ENCODE data around the gene ZDHHC16. TPM values are rescaled to one million over a fixed set of nuclear protein-coding genes. Genes with fewer than 3 reads are reported as not detected.

ZDHHC16 gene
- total RNA-seq, 6 donors from 2014 or later, result 40.0 to 84.7 (median 60.1) TPM

DNA sequence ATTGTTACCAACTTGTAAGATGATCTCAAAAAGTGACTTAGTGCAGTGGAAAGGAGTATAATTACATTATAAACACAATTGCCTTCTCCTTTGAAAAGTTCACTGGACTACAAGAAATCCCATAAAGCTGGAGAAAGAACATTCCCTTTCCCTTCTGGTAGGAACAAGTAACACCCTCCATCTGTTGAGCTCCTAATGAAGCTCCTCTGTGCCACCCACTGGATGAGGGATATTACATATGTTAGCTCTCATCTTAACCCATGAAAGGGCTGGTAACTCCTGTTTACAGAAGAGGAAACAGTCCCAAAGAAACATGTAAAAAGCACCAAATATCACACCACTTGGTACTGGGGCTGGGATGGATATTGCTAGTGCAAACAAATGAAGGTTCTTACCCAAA lies 11.9 kb upstream of the ZDHHC16 start:
- TF ChIP-seq POLR2AphosphoS5 (IDR thresholded peaks at IDR 0.05) (no peak), POLR2A (IDR thresholded peaks at IDR 0.05) (no peak), EP300 (IDR thresholded peaks at IDR 0.05) (no peak)
- TF ChIP-seq, protein P1, sequence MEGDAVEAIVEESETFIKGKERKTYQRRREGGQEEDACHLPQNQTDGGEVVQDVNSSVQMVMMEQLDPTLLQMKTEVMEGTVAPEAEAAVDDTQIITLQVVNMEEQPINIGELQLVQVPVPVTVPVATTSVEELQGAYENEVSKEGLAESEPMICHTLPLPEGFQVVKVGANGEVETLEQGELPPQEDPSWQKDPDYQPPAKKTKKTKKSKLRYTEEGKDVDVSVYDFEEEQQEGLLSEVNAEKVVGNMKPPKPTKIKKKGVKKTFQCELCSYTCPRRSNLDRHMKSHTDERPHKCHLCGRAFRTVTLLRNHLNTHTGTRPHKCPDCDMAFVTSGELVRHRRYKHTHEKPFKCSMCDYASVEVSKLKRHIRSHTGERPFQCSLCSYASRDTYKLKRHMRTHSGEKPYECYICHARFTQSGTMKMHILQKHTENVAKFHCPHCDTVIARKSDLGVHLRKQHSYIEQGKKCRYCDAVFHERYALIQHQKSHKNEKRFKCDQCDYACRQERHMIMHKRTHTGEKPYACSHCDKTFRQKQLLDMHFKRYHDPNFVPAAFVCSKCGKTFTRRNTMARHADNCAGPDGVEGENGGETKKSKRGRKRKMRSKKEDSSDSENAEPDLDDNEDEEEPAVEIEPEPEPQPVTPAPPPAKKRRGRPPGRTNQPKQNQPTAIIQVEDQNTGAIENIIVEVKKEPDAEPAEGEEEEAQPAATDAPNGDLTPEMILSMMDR (IDR thresholded peaks at IDR 0.05), result no peak
- no peak for DNase-seq
- H3K9me3 ChIP-seq, result no peaks in the 10 kb centered on the region
- H3K4me1 ChIP-seq, result peaks cover 0 to 3% (median 0%) of the 10 kb centered on the region in 4 donors
- H3K27me3 ChIP-seq, result no peaks in the 10 kb centered on the region
- no peak overlapping the region for H3K4me3 ChIP-seq
- ATAC-seq (ENCODE audit: low FRiP score in 2 of 2), result no peak
- H3K36me3 ChIP-seq, result peaks cover 25 to 91% (median 63%) of the 10 kb centered on the region in 4 donors
- no peak overlapping the region for H3K27ac ChIP-seq

DNA sequence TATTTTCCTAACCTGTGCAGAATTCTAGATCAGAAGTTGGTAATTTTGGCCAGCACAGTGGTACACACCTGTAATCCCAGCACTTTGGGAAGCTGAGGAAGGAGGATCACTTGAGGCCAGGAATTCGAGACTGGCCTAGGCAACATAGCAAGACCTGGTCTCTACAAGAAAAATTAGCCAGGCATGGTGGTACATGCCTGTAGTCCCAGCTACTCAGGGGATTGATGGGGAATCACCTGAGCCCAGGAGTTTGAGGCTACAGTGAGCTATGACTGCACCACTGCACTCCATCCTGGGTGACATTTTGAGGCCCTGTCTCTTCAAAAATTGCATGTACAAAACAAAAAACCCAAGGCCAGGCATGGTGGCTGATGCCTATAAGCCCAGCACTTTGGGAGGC lies 11.4 kb upstream of the ZDHHC16 start:
- H3K36me3 ChIP-seq, result peaks cover 27 to 91% (median 66%) of the 10 kb centered on the region in 4 donors

DNA sequence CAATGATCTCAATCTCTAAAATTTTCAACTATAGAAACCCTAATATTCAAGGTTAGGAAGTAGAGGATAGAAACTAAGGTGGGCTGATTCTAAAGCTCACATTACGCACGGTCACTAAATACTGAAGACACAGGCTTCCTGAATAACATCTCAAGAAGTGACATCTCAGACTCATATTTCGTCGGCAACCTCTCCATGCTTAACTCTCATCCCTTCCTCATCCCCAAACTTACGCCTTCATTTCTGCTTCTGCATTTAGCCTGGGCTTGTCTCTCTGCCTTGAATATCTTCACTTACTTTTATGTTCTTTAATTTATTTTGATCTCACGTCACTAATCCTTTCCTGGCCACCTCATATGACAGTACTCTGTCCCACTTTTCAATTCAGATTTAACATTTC lies 10.8 kb upstream of the ZDHHC16 start:
- ATAC-seq (ENCODE audit: low FRiP score in 2 of 2) (no peak), DNase-seq (no peak)
- no peak overlapping the region for H3K27ac ChIP-seq
- TF ChIP-seq EP300 (IDR thresholded peaks at IDR 0.05) (no peak), POLR2AphosphoS5 (IDR thresholded peaks at IDR 0.05) (no peak), POLR2A (IDR thresholded peaks at IDR 0.05) (no peak)
- TF ChIP-seq, protein P1 (IDR thresholded peaks at IDR 0.05), result no peak
- 90 to 91% methylated on average over 6 of the region's 6 CpGs for WGBS, 2 donors
- no peak overlapping the region for H3K4me3 ChIP-seq
- no peaks in the 10 kb centered on the region for H3K27me3 ChIP-seq
- no peaks in the 10 kb centered on the region for H3K9me3 ChIP-seq
- no peaks in the 10 kb centered on the region for H3K4me1 ChIP-seq
- peaks cover 27 to 91% (median 70%) of the 10 kb centered on the region in 4 donors for H3K36me3 ChIP-seq

More for the DNA sequence above, 11.4 kb upstream of the ZDHHC16 start:
- DNase-seq, result no peak
- H3K4me3 ChIP-seq, result no peak overlapping the region
- no peaks in the 10 kb centered on the region for H3K27me3 ChIP-seq
- TF ChIP-seq POLR2A (IDR thresholded peaks at IDR 0.05), result no peak
- TF ChIP-seq EP300 (IDR thresholded peaks at IDR 0.05), result no peak
- TF ChIP-seq, protein P1 (IDR thresholded peaks at IDR 0.05), result no peak
- no peak for TF ChIP-seq POLR2AphosphoS5 (IDR thresholded peaks at IDR 0.05)
- ATAC-seq (ENCODE audit: low FRiP score in 2 of 2), result no peak
- WGBS, 2 donors, result 84 to 95% methylated on average over 1 of the region's 1 CpG
- H3K9me3 ChIP-seq, result no peaks in the 10 kb centered on the region
- no peak overlapping the region for H3K27ac ChIP-seq
- H3K4me1 ChIP-seq, result no peaks in the 10 kb centered on the region

GRCh38 chr10:97442277-97442676 lies 3.7 kb upstream of the ZDHHC16 start:
- H3K36me3 ChIP-seq, result peaks cover 15 to 51% (median 38%) of the 10 kb centered on the region in 4 donors

More at GRCh38 chr10:97442277-97442676, 3.7 kb upstream of the ZDHHC16 start:
- no peak for DNase-seq
- 88 to 100% methylated on average over 1 of the region's 1 CpG for WGBS, 2 donors
- Histone ChIP-seq H3K27ac (no peak overlapping the region), H3K9me3 (no peaks in the 10 kb centered on the region), H3K4me1 (peaks cover 16 to 25% (median 20%) of the 10 kb centered on the region in 4 donors), H3K27me3 (no peaks in the 10 kb centered on the region), H3K4me3 (no peak overlapping the region)
- TF ChIP-seq POLR2AphosphoS5 (IDR thresholded peaks at IDR 0.05) (no peak), POLR2A (IDR thresholded peaks at IDR 0.05) (no peak), EP300 (IDR thresholded peaks at IDR 0.05) (no peak)
- TF ChIP-seq, protein P1 (IDR thresholded peaks at IDR 0.05), result no peak
- no peak for ATAC-seq (ENCODE audit: low FRiP score in 2 of 2)

Data from upper lobe of left lung (tissue), 6 donors.